ENCODE data around the gene SYT5. TPM values are rescaled to one million over a fixed set of nuclear protein-coding genes. Genes with fewer than 3 reads are reported as not detected.

The SYT5 gene
- total and polyA plus RNA-seq, 9 of the 15 experiments (the other 6 are each of a cell fraction or from before 2014, with no cell fraction given) = 1.3 to 20.9 (median 8.8) TPM

DNA sequence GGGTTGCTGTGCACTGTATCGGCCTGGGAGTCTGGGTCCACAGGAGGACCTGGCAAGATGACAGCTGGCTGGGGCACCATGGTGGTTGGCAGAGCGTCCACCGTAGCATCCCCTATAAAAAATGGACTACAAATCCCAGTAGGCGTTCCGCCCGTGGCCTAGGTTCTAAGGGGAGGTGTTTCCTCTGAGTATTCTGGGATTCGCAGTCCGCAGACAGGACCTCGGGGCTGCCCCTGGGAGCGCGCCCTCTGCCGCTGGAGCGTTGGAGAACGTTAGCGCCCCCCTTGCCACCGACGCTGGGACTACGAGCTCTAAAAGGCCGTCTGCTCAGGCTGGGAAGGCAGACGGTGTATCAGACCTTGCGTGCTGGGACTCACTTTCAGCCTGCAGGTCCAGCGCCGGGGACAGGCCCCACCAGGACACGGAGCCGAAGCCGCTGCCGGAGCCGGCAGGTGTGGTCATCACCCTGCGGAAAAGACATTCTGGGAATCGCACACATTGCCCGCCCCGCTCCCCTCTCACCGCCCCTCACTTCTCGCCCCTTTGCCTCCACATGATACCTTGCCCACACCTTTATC is 14.0 kb downstream of the SYT5 start (continued):
- TF ChIP-seq DIDO1 (tag; IDR thresholded peaks at IDR 0.05; ENCODE audit: low read depth) = no peak
- no peak for TF ChIP-seq ZNF586 (CRISPR knock-in tag; conservative IDR thresholded peaks at IDR 0.05)
- 0 out of 2 replicates have a peak, but pooled peaks have one; percentile 30 for TF ChIP-seq HNRNPL (IDR thresholded peaks at IDR 0.05; ENCODE audit: low read depth, low read length)
- peak in 1 of 2 experiments; percentile 36; a peak in 1 of 4 replicates for TF ChIP-seq SIN3A (IDR thresholded peaks at IDR 0.05; ENCODE audit: borderline replicate concordance in 2 of 2, control insufficient read depth in 1 of 2, low read depth in 2 of 2, low read length in 2 of 2)
- peak; percentile 33; the same call in 1 of the 2 replicates for TF ChIP-seq RBFOX2 (IDR thresholded peaks at IDR 0.05; ENCODE audit: low read depth, low read length)
- TF ChIP-seq JUND (IDR thresholded peaks at IDR 0.05; ENCODE audit: borderline replicate concordance, low read depth, low read length) = peak; percentile 30; the same call in 1 of the 2 replicates
- TF ChIP-seq JUND (tag; IDR thresholded peaks at IDR 0.05; ENCODE audit: borderline replicate concordance, low read depth, low read length) = no peak; the same call in 2 of the 3 replicates
- TF ChIP-seq, protein P1, sequence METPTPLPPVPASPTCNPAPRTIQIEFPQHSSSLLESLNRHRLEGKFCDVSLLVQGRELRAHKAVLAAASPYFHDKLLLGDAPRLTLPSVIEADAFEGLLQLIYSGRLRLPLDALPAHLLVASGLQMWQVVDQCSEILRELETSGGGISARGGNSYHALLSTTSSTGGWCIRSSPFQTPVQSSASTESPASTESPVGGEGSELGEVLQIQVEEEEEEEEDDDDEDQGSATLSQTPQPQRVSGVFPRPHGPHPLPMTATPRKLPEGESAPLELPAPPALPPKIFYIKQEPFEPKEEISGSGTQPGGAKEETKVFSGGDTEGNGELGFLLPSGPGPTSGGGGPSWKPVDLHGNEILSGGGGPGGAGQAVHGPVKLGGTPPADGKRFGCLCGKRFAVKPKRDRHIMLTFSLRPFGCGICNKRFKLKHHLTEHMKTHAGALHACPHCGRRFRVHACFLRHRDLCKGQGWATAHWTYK (CRISPR knock-in tag; IDR thresholded peaks at IDR 0.05) = 0 out of 2 replicates have a peak, but pooled peaks have one; percentile 44
- TF ChIP-seq HLTF (IDR thresholded peaks at IDR 0.05) = peak; percentile 50; the same call in 1 of the 2 replicates
- TF ChIP-seq ZNF766 (CRISPR knock-in tag; conservative IDR thresholded peaks at IDR 0.05) = peak; percentile 93
- no peak for TF ChIP-seq HDGF (IDR thresholded peaks at IDR 0.05)
- no peak for TF ChIP-seq RBM22 (IDR thresholded peaks at IDR 0.05; ENCODE audit: low read depth, low read length, poor library complexity, severe bottlenecking)
- peak; percentile 31 for TF ChIP-seq HMGN3 (IDR thresholded peaks at IDR 0.05; ENCODE audit: borderline replicate concordance, extremely low read depth, insufficient read length, low read depth, low read length)
- TF ChIP-seq NR2C1 (IDR thresholded peaks at IDR 0.05) = peak; percentile 14; the same call in 1 of the 2 replicates
- peak; percentile 75 for TF ChIP-seq NR2C1 (tag; IDR thresholded peaks at IDR 0.05)
- TF ChIP-seq, protein P2, sequence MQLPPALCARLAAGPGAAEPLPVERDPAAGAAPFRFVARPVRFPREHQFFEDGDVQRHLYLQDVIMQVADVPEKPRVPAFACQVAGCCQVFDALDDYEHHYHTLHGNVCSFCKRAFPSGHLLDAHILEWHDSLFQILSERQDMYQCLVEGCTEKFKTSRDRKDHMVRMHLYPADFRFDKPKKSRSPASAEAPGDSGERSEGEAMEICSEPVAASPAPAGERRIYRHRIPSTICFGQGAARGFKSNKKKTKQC (CRISPR knock-in tag; IDR thresholded peaks at IDR 0.05) = peak; percentile 66; the same call in 1 of the 2 replicates
- TF ChIP-seq, protein P3, sequence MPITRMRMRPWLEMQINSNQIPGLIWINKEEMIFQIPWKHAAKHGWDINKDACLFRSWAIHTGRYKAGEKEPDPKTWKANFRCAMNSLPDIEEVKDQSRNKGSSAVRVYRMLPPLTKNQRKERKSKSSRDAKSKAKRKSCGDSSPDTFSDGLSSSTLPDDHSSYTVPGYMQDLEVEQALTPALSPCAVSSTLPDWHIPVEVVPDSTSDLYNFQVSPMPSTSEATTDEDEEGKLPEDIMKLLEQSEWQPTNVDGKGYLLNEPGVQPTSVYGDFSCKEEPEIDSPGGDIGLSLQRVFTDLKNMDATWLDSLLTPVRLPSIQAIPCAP (CRISPR knock-in tag; IDR thresholded peaks at IDR 0.05; ENCODE audit: borderline replicate concordance) = no peak
- peak; percentile 90 to 95 for TF ChIP-seq SIX5 (IDR thresholded peaks at IDR 0.05; ENCODE audit: borderline replicate concordance in 1 of 2, insufficient read depth in 1 of 2, low read depth in 1 of 2, low read length in 2 of 2)
- TF ChIP-seq, protein P4, sequence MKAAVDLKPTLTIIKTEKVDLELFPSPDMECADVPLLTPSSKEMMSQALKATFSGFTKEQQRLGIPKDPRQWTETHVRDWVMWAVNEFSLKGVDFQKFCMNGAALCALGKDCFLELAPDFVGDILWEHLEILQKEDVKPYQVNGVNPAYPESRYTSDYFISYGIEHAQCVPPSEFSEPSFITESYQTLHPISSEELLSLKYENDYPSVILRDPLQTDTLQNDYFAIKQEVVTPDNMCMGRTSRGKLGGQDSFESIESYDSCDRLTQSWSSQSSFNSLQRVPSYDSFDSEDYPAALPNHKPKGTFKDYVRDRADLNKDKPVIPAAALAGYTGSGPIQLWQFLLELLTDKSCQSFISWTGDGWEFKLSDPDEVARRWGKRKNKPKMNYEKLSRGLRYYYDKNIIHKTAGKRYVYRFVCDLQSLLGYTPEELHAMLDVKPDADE (conservative IDR thresholded peaks at IDR 0.05; ENCODE audit: control insufficient read depth, low read depth, low read length) = peak; percentile 89
- peak; percentile 44; the same call in 1 of the 2 replicates for TF ChIP-seq HDAC2 (IDR thresholded peaks at IDR 0.05)
